AML-193 (cell line): ENCODE measurements around the gene STIP1.

ENCODE experiments used
- DNase-seq, 2 experiments: peaks; one replicate each; lab custom pipeline; 2025; lab: John Stamatoyannopoulos, UW

STIP1 gene

GRCh38 chr11:64185693-64186491, at the start of gene STIP1:
Gene STIP1, plus strand, starts transcription at chr11:64186171. Its CDS starts 91 bp downstream, at chr11:64186262.
- DNase-seq, result peak; percentile 98 to 99

GRCh38 chr11:64136765-64137441, 49.1 kb upstream of the STIP1 start:
- no peak for DNase-seq

- DNase-seq, result no peak
Measured at GRCh38 chr11:64138398-64138797, 47.6 kb upstream of the STIP1 start.

- no peak for DNase-seq
Measured at GRCh38 chr11:64139049-64139448, 46.9 kb upstream of the STIP1 start.

DNA sequence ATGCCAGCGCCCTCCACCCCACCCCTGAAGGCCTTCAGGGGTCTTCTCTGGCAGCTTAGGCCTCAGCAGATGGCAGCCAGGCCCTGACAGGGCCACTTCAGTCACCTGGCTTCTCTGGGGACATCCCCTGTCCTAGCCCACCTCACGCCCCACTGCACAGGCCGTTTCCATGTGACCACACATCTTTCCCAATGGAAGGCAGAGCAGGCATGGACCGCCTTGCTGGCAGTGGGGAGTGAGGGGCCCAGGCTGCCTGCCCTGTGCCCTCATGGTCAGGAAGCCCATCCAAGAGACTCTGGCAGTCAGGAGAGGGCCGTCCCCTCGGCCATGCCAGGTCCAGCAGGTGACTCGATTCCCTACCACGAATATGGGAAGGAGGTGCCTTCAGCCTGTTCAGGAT, 45.9 kb upstream of the STIP1 start:
- no peak for DNase-seq

GRCh38 chr11:64141081-64141783, 44.7 kb upstream of the STIP1 start:
- no peak for DNase-seq

DNA sequence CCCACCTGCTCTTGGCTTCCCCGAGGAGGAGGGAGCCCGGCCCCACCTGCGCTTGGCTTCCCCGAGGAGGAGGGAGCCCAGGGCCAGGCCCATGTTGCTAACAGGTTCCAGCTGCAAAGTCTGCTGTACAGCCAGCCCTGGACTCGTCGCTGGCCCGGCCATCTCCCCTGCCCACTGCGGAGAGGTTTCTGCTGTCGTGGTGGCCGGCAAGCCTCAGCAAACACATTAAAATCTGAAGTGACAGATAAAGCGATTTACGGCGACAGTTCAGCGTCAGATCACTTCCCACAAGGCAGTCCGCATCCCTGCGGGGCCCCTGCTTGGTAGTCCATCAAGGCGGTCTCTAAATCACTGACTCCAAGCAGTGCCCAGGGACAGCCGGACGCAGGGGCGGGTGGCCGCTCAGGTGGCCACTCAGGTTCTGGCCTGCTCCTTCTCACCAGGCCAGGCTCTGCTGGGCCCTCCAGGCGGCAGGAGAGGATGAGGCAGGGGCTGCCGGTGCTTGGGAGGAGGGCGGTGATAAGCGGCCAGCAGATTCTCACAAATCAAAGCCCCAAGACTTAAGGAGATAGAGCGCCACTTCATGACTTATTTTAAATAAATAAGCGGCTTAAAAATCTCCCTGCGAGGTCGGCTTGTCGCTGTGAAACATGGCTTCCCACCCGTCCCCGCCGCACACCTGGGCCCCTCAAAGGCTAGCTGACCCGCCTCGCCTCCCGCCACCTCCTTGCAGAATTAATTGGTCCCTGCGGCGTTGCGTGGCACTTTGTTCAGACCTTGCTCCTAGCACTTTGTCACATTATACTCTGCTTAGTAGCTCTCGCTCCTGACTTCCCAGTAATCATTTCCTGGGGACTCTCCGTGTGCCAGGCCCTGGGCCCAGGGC, 41.1 kb upstream of the STIP1 start:
- DNase-seq, result no peak

DNA sequence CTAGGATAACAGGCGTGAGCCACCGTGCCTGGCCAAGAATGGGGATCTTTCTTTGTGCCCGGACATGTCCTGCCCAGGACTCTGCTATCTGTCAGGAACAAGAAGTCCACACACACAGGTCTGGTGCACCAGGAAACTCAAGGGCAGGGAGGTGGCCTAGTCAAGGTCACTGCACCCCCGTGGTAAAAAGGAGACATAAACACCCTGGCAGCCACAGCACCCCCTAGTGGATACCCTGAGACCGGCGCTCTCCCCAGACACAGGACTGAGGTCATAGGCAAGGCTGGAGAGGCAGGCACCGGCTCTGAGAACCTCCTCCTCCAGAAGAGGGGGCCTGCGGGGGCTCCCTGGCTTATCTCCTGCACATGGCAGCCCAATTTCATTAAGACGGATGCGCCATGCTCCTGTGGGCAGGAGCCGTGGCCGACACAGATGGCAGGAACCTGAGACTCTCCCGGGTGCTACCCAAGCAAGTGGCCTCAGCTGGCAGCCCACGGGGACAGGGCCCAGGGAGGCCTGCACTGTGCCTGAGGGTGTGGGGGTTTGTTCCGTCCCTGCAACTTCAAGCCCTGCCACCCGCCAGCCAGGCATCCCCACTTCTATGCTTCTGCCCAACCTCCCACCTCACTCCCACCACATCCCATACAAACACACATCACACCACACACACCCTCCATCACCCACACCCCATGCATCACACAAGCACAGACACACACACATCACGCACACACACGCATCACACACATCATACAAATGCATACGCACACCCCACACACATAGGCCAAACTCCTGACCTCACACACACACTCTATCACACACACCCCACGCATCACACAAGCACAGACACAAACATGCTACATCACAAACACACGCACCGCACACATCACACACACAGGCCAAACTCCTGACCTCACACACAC, 39.7 kb upstream of the STIP1 start:
- peak; percentile 38 to 64 for DNase-seq

DNA sequence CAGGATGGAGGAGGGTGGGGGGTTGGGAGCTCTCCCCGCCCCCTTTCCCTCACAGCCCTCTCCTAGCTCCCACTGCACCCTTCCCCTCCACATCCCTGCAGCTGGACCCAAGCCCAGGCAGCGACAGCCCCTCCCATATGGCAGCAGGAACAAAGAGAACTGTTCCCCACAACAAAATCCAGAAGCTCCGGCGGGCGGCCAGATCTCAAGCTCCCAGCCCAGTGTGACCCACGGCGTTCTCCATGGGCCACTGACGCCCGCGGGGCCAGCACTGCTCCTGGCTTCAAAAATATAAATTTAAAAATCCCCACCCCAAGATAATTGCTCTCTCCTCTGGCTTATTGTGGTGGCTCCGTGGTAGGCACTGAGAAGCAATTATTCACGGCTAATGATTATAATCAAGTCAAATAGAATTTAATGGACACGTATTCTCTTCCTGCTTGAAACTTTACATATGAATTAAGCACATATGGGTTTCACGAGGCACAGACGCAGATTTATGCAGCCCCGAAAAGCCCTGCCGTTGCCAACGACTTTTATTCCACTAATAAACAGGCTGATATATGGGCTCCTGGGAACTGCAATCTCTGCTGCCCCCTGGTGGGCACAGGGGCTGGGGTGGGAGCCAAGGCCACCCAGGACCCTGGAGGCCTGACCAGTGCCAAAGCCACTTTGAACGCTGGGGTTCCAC, 37.6 kb upstream of the STIP1 start:
- DNase-seq, result peak; percentile 15 to 32

- no peak for DNase-seq
Measured at GRCh38 chr11:64148917-64149617, 36.9 kb upstream of the STIP1 start.

- no peak for DNase-seq
Measured at GRCh38 chr11:64150051-64150450, 35.9 kb upstream of the STIP1 start.

DNA sequence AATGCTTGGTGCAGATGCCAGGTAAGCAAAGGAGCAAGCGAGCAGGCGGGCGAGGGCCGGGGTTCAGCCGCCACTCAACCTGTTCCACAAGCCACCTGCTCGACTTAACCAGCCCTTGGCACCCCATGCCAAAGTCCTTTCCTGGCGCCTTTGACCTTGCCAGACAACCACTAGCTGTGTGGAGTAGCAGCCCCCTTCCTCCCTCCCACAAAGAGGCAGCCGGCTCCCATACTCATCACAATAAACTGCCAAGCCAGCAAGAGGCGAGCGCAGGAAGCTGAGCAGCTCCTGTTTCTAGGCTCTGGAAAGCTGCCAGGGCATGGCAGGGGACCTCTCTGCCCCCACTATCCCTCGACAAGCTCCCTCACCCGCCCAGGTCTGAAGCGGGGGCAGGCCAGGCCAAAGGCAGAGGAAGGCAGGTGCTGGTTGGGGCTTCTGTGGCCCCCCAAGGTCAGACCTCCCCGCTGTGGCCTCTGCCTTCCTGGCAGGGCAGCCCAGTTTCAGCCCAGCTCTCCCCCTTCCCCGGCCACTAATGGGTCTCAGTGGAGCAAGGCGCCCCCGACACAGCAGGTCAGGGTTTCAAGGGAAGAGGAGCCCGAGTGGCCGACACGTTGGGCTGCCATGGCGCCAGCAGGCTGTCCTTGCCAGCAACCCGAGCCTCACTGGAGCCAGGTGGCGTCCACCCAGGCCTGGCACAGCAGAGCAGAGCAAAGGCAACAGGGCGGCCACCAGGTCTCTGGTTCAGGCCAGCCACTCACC, 35.3 kb upstream of the STIP1 start:
- DNase-seq, result no peak

- DNase-seq, result no peak
Measured at GRCh38 chr11:64151337-64151736, 34.6 kb upstream of the STIP1 start.

DNA sequence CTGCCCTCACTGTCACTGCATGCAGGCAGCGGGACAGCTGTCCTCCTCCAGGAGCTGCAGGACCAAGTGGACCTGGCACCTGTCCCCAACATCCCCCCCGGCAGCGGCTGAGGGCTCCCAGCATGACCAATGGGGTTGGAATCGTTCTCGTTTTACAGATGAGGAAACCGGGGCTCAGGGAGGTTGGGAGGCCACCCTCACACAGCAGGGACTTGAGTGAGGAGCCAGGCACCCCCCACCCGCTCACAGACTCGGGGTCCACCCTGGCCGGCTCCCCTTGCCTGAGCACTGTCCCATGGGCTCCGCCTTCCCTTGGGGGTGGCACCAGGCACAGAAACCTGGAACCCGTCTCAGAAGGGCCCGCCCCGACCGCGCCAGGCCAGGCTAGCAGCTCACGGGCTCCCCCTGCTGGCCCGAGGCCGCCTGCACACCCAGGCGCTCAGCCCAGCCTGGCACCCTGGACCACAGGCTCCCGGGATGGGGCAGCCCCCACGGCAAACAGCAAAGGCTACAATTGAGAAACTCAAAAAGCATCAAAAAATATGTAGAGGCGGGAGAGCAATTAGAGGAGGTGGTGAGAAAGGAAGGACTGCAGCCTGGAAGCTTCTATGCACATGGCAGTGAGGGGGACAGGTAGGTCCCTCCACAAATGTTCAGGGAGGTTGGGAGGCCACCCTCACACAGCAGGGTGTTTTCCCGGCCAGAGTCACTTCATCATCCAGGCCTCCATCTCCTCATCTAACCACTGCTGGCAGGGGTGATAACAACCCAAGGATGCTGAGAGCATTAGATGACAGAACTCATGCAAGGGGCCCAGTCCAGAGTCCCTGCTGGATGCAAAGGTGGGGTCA, 32.9 kb upstream of the STIP1 start:
- peak; percentile 34 to 41 for DNase-seq

DNA sequence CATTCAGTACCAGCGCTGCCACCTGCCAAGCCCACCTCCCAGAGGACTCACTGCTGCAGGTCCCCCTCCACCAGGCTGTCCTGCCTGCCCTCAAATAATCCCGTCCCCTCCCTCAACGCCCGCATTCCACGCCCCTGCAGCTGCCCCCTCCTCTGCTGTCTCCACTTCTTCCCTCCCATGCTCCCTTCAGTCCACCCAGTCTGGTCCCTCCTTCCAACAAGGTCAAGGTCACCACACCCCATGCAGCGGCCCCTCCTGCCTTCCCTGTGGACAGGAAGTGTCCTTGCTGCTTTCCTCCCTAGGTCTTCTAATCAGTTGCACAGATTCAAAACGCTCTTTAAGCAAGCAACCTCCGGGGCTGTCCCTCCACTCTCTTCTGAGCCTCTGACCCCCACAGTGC, 32.2 kb upstream of the STIP1 start:
- DNase-seq, result no peak

DNA sequence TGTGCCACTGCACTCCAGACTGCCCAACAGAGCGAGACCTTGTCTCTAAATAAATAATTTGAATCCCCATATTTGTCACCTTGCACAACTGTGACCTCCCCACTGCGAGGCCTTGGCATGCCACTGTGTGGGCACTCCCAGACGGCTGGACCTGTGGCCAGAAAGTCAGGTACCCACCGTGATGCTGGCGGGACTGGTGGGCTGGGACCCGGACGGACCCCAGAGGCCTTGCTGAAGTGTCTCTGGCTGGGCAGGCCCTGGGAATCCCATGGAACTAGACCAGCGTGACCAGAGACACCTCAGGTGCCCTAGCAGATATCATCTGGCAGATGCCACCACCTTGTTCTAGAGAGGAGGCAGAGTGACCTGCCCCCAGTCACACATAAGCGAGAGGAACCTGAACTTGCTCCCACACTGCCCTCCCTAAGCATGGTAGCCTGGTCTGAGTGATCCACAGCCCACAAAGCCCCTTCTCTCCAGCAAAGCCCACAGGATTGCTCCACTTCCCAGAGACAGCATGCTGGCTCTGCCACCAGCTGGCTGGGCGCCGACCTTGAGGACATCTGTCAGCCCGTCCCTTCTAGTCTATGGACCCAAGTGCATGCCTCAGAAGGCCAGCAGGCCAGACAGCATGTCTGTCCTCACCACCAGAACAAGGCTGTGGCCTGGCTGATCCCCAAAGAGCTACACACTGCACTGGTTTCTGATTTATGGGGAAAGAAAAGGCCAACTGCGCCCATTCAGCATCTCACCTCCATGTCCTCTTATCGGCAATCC, 29.5 kb upstream of the STIP1 start:
- no peak for DNase-seq
